PC-3 (cell line): Measurements from ENCODE around the gene ARHGAP23.

Experiments used
- EZH2 ChIP-seq: fragments of 300-600 bp; sonication (generic); IDR thresholded peaks from one replicate; pipeline ENCODE4 v1.6.1; 2017; ENCODE audit warnings: antibody characterized with exemption, mild to moderate bottlenecking, low read length; ENCODE audit not compliant: unreplicated experiment
- EZH2phosphoT487 ChIP-seq: fragments of 300-600 bp; sonication (generic); IDR thresholded peaks from 2 replicates; pipeline ENCODE4 v1.6.1; 2018; ENCODE audit warnings: mild to moderate bottlenecking, antibody characterized with exemption, low read length, borderline replicate concordance
- TF ChIP-seq, protein P1 (sequence below): fragments of 300-600 bp; sonication (generic); conservative IDR thresholded peaks from 2 replicates; pipeline ENCODE4 v1.5.1; 2017; ENCODE audit warnings: antibody characterized with exemption, low read depth, mild to moderate bottlenecking, low read length

GRCh38 chr17:38545531-38546225 is 117.4 kb downstream of the ARHGAP23 start:
- TF ChIP-seq, protein P1, sequence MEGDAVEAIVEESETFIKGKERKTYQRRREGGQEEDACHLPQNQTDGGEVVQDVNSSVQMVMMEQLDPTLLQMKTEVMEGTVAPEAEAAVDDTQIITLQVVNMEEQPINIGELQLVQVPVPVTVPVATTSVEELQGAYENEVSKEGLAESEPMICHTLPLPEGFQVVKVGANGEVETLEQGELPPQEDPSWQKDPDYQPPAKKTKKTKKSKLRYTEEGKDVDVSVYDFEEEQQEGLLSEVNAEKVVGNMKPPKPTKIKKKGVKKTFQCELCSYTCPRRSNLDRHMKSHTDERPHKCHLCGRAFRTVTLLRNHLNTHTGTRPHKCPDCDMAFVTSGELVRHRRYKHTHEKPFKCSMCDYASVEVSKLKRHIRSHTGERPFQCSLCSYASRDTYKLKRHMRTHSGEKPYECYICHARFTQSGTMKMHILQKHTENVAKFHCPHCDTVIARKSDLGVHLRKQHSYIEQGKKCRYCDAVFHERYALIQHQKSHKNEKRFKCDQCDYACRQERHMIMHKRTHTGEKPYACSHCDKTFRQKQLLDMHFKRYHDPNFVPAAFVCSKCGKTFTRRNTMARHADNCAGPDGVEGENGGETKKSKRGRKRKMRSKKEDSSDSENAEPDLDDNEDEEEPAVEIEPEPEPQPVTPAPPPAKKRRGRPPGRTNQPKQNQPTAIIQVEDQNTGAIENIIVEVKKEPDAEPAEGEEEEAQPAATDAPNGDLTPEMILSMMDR: no peak
- no peak for TF ChIP-seq EZH2phosphoT487
- no peak for TF ChIP-seq EZH2
